Activated naive CD4-positive, alpha-beta T cell treated with Interleukin-2 at 50 U/mL for 16 hours (primary cell): ENCODE measurements around the gene TEAD1.

Source experiments
- DNase-seq: peaks from one replicate; pipeline ENCODE4 v3.0.0-alpha.2; 2020

The TEAD1 gene

GRCh38 chr11:12687740-12688139 lies 13.5 kb downstream of the TEAD1 start:
- DNase-seq, result no peak

- no peak for DNase-seq
Observed at GRCh38 chr11:12689029-12689755, 15.0 kb downstream of the TEAD1 start.

GRCh38 chr11:12690663-12691062 lies 16.4 kb downstream of the TEAD1 start:
- no peak for DNase-seq

- no peak for DNase-seq
Observed at GRCh38 chr11:12691473-12691872, 17.3 kb downstream of the TEAD1 start.

- no peak for DNase-seq
Observed at GRCh38 chr11:12692229-12693075, 18.2 kb downstream of the TEAD1 start.

- no peak for DNase-seq
Observed at GRCh38 chr11:12693094-12693478, 18.9 kb downstream of the TEAD1 start.

GRCh38 chr11:12693479-12694182 lies 19.4 kb downstream of the TEAD1 start:
- DNase-seq, result no peak

- DNase-seq, result no peak
Observed at GRCh38 chr11:12694183-12694531, 19.9 kb downstream of the TEAD1 start.

GRCh38 chr11:12695221-12695794 lies 21.1 kb downstream of the TEAD1 start:
- no peak for DNase-seq

GRCh38 chr11:12695873-12696272 lies 21.7 kb downstream of the TEAD1 start:
- no peak for DNase-seq

GRCh38 chr11:12696911-12697581 lies 22.8 kb downstream of the TEAD1 start:
- no peak for DNase-seq

GRCh38 chr11:12698048-12698447 lies 23.8 kb downstream of the TEAD1 start:
- no peak for DNase-seq

- DNase-seq, result no peak
Observed at GRCh38 chr11:12701811-12702592, 27.8 kb downstream of the TEAD1 start.

GRCh38 chr11:12702999-12703453 lies 28.8 kb downstream of the TEAD1 start:
- no peak for DNase-seq

GRCh38 chr11:12704049-12704448 lies 29.8 kb downstream of the TEAD1 start:
- no peak for DNase-seq

GRCh38 chr11:12705874-12706273 lies 31.7 kb downstream of the TEAD1 start:
- no peak for DNase-seq

GRCh38 chr11:12706545-12707499 lies 32.6 kb downstream of the TEAD1 start:
- DNase-seq, result no peak

- DNase-seq, result no peak
Observed at GRCh38 chr11:12707500-12707880, 33.3 kb downstream of the TEAD1 start.

- no peak for DNase-seq
Observed at GRCh38 chr11:12711496-12711895, 37.3 kb downstream of the TEAD1 start.

- DNase-seq, result no peak
Observed at GRCh38 chr11:12712132-12712531, 37.9 kb downstream of the TEAD1 start.

GRCh38 chr11:12715131-12715530 lies 40.9 kb downstream of the TEAD1 start:
- DNase-seq, result no peak
